NCI-H2196 (cell line): Measurements from ENCODE around the gene SPHK2.
"Not testable (repeated sequence)": the region's sequence is repeated elsewhere in the genome, so short reads cannot be mapped to it uniquely, and the experiment has no call there.

ENCODE experiments used
- DNase-seq: peaks from one replicate; lab custom pipeline; 2025; ENCODE audit not compliant: unreplicated experiment; lab: John Stamatoyannopoulos, UW

SPHK2 gene, protein sequence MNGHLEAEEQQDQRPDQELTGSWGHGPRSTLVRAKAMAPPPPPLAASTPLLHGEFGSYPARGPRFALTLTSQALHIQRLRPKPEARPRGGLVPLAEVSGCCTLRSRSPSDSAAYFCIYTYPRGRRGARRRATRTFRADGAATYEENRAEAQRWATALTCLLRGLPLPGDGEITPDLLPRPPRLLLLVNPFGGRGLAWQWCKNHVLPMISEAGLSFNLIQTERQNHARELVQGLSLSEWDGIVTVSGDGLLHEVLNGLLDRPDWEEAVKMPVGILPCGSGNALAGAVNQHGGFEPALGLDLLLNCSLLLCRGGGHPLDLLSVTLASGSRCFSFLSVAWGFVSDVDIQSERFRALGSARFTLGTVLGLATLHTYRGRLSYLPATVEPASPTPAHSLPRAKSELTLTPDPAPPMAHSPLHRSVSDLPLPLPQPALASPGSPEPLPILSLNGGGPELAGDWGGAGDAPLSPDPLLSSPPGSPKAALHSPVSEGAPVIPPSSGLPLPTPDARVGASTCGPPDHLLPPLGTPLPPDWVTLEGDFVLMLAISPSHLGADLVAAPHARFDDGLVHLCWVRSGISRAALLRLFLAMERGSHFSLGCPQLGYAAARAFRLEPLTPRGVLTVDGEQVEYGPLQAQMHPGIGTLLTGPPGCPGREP

GRCh38 chr19:48618916-48619691 is at the start of gene SPHK2, which contains the start of gene RPL18:
Gene SPHK2, plus strand, starts transcription at chr19:48619506. Its CDS starts 1,009 bp downstream, at chr19:48620515.
Gene RPL18, minus strand, starts transcription at chr19:48619178. Its CDS starts 35 bp downstream, at chr19:48619143.
- DNase-seq: peak; percentile 100

GRCh38 chr19:48569814-48570213 is 49.5 kb upstream of the SPHK2 start:
- DNase-seq: peak; percentile 52

- peak; percentile 54 for DNase-seq
Measured at GRCh38 chr19:48571378-48572162, 47.7 kb upstream of the SPHK2 start.

DNA sequence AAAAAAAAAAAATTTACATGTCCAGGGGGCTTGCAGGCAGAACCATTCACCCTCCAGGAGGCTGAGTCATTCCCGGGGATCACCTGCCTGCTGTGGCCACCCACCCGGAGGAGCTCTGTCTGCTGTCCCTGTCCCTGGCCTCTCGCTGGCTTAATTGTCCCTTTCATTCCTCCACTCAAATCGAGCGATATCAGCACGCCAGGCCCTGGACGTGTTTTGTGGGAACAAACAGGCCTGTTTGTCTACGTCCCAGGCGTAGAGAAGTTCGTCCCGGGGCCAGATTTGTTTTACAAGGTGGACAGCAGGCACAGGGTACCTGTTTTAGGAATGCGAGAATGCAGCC is 46.2 kb upstream of the SPHK2 start:
- no peak for DNase-seq

GRCh38 chr19:48575931-48576622 is 43.2 kb upstream of the SPHK2 start:
- no peak for DNase-seq

DNA sequence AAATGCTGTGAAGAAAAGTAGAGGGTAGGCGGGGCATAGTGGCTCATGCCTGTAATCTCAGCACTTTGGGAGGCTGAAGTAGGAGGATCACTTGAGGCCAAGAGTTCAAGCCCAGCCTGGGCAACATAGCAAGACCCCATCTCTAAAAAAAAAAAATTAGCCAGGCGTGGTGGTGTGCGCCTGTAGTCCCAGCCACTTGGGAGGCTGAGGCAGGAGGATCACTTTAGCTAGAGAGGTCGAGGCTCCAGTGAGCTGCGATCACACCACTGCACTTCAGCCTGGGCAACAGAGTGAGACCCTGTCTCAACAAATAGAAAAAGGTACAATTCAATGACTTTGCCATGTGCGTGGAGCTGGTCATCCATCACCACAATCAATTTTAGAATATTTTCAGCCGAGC is 41.4 kb upstream of the SPHK2 start:
- not testable (repeated sequence) for DNase-seq

DNA sequence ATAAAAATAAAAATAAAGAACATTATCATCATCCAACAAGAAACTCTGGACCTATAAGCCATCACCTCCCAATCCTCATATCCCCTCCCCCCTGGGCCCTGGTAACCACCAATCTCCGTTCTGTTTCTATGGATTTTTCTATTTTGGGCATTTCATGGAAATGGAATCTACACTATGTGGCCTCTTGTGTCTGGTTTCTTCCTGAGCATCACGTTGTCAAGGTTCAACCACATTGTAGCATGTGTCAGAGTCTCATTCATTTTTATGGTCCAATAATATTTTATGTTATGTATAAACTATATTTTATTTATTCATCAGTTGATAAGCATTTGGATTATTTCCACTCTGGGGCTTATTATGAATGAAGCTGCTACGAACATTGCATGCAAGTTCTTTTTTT is 40.4 kb upstream of the SPHK2 start:
- no peak for DNase-seq

DNA sequence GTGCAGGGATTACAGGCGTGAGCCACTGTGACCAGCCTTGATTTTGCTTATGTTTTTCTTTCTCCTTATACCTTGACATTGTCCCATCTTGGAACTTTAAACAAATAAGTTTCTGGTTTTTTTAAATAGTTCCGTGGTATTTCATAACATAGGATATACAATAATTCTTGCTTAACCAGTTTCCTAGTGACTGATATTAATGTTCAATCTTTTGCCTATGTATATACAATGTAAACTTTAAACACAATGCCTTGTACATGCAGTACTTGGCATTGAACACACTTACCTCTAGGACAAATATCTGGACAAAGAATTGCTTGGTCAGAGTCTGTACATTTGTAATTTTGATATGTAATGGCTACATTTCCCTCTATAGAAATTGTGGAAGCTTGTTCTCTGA is 37.1 kb upstream of the SPHK2 start:
- DNase-seq: no peak

DNA sequence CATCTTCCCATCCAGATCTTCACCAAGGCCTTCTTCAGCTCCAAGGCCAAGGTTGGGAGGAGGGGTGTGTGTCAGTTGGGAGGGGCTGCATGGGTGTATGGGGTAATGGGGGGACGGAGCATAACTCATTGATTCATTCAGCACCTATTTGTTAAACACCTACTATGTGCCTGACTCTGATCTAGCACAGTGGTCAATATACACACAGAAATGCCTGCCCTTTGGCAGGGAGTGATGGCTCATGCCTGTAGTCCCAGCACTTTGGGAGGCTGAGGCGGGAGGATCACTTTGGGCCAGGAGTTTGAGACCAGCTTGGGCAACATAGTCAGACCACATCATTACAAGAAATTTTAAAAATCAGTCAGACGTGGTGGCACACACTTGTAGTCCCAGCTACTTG is 31.9 kb upstream of the SPHK2 start:
- no peak for DNase-seq

- peak; percentile 95 for DNase-seq
Measured at GRCh38 chr19:48588670-48589401, 30.5 kb upstream of the SPHK2 start.

DNA sequence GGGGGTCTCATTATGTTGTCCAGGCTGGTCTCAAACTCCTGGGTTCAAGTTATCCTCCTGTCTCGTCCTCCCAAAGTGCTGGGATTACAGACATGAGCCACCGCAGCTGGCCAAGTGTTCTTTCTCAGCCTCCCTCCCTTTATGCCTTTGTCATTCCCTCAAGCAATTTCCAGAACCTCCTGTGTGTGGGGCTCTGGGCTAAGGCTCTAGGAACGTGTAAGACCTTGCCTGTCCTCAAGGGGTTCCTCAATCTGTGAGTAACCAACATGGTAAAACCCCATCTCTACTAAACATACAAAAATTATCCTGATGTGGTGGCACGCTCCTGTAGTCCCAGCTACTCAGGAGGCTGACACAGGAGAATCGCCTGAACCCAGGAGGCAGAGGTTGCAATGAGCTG is 28.3 kb upstream of the SPHK2 start:
- DNase-seq: no peak

DNA sequence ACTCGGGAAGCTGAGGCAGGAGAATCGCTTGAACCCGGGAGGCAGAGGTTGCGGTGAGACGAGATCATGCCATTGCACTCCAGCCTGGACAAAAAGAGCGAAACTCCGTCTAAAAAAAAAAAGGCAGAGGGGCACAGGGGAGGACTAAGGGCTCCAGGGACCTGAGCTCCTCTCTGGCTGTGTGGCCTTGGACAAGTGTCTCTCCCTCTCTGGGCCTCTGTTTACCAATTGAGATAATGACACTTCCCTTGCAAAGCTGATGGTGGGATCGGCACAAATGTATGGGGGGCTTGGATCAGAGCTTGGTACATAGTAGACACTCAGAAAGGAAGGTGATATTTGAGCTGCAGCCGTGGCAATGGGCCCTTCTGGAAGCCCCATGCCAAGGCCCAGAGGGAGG is 24.1 kb upstream of the SPHK2 start:
- DNase-seq: no peak

DNA sequence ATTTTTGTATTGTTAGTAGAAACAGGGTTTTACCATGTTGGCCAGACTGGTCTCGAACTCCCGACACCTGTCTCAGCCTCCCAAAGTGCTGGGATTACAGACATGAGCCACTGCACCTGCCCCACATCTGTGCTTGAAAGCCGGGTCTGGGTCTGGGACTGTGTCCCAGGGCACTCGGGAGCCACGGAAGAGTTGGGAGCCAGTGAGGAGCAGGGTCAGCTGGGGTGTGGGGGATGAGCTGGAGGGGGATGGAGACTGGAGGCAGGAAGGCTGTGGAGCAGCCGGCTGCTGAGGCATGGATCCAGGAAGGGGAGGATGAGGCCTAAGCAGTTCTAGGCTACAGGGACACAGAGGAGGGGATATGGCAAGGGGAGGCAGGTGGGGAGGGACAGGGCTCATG is 23.5 kb upstream of the SPHK2 start:
- DNase-seq: no peak

DNA sequence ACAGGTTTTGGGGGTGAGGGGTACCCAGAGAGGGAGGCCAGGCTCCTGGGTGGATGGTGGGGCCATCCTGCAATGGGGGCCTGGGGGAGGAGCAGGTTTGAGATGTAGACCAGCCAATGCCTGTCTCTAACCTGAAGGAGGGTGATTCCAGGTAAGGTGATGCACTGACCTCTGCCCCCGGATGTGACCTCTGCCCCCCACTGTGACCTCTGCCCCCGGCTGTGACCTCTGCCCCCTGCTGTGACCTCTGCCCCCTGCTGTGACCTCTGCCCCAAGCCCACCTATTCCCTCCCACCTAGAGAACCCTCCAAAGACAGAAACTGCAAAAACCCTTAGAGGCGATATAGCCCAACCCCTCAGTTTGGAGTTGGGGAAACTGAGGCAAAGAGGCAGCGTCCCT is 23.1 kb upstream of the SPHK2 start:
- no peak for DNase-seq

DNA sequence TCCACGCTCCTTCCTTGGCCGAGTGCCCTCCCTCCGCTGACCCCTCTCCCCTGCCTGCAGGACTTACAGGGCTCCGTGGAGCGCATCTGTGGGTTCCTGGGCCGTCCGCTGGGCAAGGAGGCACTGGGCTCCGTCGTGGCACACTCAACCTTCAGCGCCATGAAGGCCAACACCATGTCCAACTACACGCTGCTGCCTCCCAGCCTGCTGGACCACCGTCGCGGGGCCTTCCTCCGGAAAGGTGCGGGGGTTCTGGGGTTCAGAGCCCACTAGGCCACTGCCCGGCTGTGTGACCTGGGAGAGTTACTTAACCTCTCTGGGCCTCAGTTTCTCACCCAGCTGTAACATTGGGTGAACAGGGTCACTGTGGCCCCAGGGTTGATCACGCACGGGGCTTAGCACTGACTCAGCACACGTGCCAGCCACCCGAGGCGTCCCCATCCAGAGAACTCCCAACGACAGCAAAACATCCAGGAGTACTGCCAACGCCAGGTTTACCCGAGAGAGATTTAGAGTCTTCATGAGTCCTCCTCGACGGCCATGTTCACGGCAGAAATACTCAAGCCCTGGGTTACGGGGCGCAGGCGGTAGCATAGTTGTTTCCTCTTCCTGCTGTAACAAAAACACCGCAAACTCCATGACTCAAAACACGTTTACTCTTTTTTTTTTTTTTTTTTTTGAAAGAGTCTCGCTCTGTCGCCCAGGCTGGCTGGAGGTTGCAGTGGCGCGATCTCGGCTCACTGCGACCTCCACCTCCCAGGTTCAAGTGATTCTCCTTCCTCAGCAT is 22.4 kb upstream of the SPHK2 start:
- DNase-seq: no peak

DNA sequence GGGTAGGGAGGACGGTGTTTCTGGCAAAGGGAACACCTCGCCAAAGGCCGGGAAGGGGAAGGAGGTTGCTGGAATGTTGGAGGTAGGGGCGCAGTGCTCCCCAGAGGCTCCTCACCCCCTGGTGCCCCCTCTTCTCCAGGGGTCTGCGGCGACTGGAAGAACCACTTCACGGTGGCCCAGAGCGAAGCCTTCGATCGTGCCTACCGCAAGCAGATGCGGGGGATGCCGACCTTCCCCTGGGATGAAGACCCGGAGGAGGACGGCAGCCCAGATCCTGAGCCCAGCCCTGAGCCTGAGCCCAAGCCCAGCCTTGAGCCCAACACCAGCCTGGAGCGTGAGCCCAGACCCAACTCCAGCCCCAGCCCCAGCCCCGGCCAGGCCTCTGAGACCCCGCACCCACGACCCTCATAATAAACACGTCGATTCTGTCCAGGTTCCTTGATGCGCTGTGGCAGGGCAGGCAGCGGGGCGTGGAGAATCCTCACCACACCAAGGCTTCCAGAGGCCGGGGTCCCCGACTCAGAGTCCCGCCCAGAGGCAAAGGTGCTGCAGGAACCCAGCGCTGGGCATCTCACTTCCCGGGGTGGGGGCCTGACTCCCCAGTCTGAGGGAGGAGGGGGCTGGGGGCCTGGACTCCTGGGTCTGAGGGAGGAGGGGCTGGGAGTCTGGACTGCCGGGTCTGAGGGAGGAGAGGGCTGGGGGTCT is 20.2 kb upstream of the SPHK2 start:
- no peak for DNase-seq

DNA sequence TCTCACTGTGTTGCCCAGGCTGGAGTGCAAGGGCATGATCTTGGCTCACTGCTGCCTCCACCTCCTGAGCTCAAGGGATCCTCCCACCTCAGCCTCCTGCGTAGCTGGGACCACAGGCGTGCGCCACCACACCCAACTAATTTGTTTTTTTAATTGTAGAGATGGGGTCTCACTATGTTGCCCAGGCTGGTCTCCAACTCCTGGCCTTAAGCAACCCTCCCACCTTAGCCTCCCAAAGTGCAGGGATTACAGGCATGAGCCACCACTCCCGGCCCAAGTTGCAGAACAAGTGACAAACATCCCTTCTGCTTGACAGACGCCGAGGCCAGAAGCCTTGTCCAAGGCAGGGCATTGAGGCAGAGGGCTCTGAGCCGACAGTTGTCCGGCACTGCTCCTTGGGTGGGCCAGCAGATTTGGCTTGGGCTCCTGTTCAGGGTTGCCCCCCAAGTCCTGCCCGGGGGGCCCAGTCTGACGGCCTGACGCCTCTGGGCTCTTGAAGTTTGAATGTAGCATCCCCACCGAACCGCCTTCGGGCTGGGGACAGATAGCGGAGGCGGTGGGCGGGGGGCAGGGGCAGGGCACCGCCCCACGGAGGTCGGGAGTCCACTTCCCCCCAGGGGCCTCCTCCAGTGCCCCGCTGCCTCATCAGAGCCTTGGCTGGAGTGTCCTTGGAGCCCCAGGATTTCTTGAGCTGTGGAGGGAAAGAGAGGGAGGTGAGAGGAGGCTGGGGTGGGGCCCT is 18.5 kb upstream of the SPHK2 start:
- DNase-seq: no peak

DNA sequence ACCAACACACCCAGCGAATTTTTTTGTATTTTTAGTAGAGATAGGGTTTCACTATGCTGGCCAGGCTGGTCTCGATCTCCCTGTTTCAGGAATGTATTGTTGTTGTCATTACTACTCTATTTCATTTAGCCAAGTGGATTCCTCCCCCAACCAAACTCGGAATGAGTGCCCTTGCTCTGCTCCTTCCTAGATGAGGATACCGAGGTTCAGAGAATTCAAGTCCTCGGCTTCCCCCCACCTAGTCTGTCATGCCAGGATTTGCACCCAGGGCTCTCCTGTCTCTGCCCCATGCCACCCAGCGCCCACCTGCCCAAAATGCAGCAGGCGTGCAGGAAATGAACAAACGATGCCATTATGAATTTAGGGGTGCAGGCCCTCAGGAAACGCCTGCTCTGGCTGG is 16.3 kb upstream of the SPHK2 start:
- no peak for DNase-seq
